Measurements from ENCODE around the gene PPP1R12B.
"Not testable (repeated sequence)": the region's sequence is repeated elsewhere in the genome, so short reads cannot be mapped to it uniquely, and the experiment has no call there.

The PPP1R12B gene

DNA sequence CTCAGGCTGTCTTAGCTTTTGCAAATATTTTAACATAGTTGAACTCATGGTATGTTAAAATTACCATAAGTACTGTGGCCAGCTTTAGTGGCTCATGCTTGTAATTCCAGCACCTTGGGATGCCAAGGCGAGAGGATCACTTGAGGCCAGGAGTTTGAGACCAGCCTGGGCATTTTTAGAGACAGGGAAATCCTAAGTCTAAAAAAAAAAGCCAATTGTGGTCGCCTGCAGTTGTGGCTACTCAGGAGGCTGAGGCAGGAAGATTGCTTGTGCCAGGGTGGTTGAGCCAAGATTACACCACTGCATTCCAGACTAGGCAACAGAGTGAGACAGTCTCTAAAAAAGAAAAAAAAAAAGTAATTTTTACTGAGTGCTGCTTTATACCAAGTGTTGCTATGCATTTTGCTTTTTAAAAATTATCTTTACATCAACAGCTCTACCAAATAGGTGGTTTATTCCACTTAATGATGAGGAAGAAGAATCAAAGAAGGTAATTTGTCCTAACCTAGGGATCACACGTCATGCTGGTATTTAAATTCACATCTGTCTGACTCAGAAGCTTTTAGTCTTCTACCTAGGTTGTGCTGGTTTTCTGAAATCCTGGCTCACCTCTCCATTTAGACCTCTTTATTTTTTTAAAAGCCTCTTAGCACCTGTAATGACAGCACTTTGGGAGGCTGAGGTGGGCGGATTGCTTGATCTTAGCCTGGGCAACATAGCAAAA lies 16.8 kb downstream of the PPP1R12B start:
- H3K9ac ChIP-seq: no peak overlapping the region
- H3K36me3 ChIP-seq (ENCODE audit: control insufficient read depth, insufficient read depth, low read length): no peaks in the 10 kb centered on the region
- H3K27ac ChIP-seq: no peak overlapping the region

GRCh38 chr1:202367271-202367670 lies 18.8 kb downstream of the PPP1R12B start:
- H3K4me2 ChIP-seq (ENCODE audit: low read length): no peak overlapping the region

More for the DNA sequence above, 16.8 kb downstream of the PPP1R12B start:
- Histone ChIP-seq H3K79me2 (peaks cover 2% of the 10 kb centered on the region), H3K4me1 (no peaks in the 10 kb centered on the region), H3K4me2 (ENCODE audit: low read length) (no peak overlapping the region), H3K27me3 (ENCODE audit: control insufficient read depth, insufficient read depth, low read length) (no peaks in the 10 kb centered on the region), H2AFZ (no peak overlapping the region), H3K4me3 (ENCODE audit: low read depth, low read length) (no peak overlapping the region), H3K9me3 (ENCODE audit: control insufficient read depth, low read length) (no peaks in the 10 kb centered on the region)
- TF ChIP-seq CTCF (IDR thresholded peaks at IDR 0.05): no peak

DNA sequence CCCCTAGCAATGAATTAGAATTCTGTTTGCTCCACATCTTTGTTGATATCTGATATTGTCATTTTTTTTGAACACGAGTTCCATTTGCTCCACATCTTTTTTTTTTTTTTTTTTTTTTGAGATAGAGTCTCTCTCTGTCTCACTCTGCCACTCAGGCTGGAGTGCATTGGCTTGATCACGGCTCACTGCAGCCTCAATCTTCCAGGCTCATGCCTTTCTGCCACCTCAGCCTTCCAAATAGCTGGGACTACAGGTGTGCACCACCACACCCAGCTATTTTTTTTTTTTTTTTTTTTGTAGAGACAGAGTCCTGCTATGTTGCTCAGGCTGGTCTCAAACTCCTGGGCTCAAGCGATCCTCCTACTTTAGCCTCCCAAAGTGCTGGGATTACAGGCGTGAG lies 22.4 kb downstream of the PPP1R12B start:
- H3K36me3 ChIP-seq (ENCODE audit: control insufficient read depth, insufficient read depth, low read length); H2AFZ ChIP-seq; H3K4me2 ChIP-seq (ENCODE audit: low read length); H3K79me2 ChIP-seq; H3K9ac ChIP-seq; H3K4me1 ChIP-seq; H3K27ac ChIP-seq; H3K9me3 ChIP-seq (ENCODE audit: control insufficient read depth, low read length); H3K4me3 ChIP-seq (ENCODE audit: low read depth, low read length); H3K27me3 ChIP-seq (ENCODE audit: control insufficient read depth, insufficient read depth, low read length): not testable (repeated sequence)

More at GRCh38 chr1:202367271-202367670, 18.8 kb downstream of the PPP1R12B start:
- Histone ChIP-seq H3K4me3 (ENCODE audit: low read depth, low read length) (no peak overlapping the region), H3K36me3 (ENCODE audit: control insufficient read depth, insufficient read depth, low read length) (no peaks in the 10 kb centered on the region), H3K27me3 (ENCODE audit: control insufficient read depth, insufficient read depth, low read length) (no peaks in the 10 kb centered on the region), H3K79me2 (peaks cover 2% of the 10 kb centered on the region), H3K27ac (no peak overlapping the region), H3K4me1 (no peaks in the 10 kb centered on the region), H3K9me3 (ENCODE audit: control insufficient read depth, low read length) (no peaks in the 10 kb centered on the region), H3K9ac (no peak overlapping the region), H2AFZ (no peak overlapping the region)
- no peak for TF ChIP-seq CTCF (IDR thresholded peaks at IDR 0.05)

- Histone ChIP-seq H3K4me3 (ENCODE audit: low read depth, low read length) (no peak overlapping the region), H3K27ac (no peak overlapping the region), H3K36me3 (ENCODE audit: control insufficient read depth, insufficient read depth, low read length) (no peaks in the 10 kb centered on the region), H2AFZ (no peak overlapping the region), H3K9me3 (ENCODE audit: control insufficient read depth, low read length) (no peaks in the 10 kb centered on the region), H3K9ac (no peak overlapping the region), H3K79me2 (peaks cover 2% of the 10 kb centered on the region), H3K4me1 (no peaks in the 10 kb centered on the region), H3K27me3 (ENCODE audit: control insufficient read depth, insufficient read depth, low read length) (no peaks in the 10 kb centered on the region), H3K4me2 (ENCODE audit: low read length) (no peak overlapping the region)
- no peak for TF ChIP-seq CTCF (IDR thresholded peaks at IDR 0.05)
Observed at GRCh38 chr1:202374099-202374498, 25.6 kb downstream of the PPP1R12B start.

GRCh38 chr1:202375175-202375574 lies 26.7 kb downstream of the PPP1R12B start:
- not testable (repeated sequence) for H3K4me2 ChIP-seq (ENCODE audit: low read length); H3K4me3 ChIP-seq (ENCODE audit: low read depth, low read length); H3K9ac ChIP-seq; H3K27me3 ChIP-seq (ENCODE audit: control insufficient read depth, insufficient read depth, low read length); H3K4me1 ChIP-seq; H2AFZ ChIP-seq; H3K36me3 ChIP-seq (ENCODE audit: control insufficient read depth, insufficient read depth, low read length); H3K27ac ChIP-seq; H3K79me2 ChIP-seq; H3K9me3 ChIP-seq (ENCODE audit: control insufficient read depth, low read length)

DNA sequence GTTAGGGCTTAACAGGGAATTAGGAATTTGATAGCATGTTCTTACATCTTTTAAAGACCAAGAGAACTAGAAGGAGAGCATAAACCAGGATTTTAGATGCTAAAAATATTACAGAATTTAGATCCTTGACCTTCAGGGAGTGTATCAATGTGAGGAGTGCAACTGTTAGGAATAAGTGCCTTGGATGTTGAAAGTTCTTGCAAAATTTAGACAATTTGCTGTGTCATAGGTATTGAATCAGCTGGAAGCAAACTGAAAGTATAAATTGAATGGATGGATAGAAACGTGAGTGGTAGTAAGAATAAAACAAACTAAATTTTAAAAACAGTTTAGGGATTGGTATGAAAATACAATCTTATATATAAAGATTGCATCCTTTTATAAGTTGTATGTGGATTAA lies 27.7 kb downstream of the PPP1R12B start:
- Histone ChIP-seq H3K9me3 (ENCODE audit: control insufficient read depth, low read length) (no peaks in the 10 kb centered on the region), H2AFZ (no peak overlapping the region), H3K4me3 (ENCODE audit: low read depth, low read length) (no peak overlapping the region), H3K9ac (no peak overlapping the region), H3K27me3 (ENCODE audit: control insufficient read depth, insufficient read depth, low read length) (no peaks in the 10 kb centered on the region), H3K4me2 (ENCODE audit: low read length) (no peak overlapping the region), H3K79me2 (peaks cover 3% of the 10 kb centered on the region), H3K36me3 (ENCODE audit: control insufficient read depth, insufficient read depth, low read length) (no peaks in the 10 kb centered on the region), H3K4me1 (no peaks in the 10 kb centered on the region), H3K27ac (no peak overlapping the region)
- no peak for TF ChIP-seq CTCF (IDR thresholded peaks at IDR 0.05)

GRCh38 chr1:202379884-202380529 lies 31.5 kb downstream of the PPP1R12B start:
- not testable (repeated sequence) for H3K9me3 ChIP-seq (ENCODE audit: control insufficient read depth, low read length); H3K27ac ChIP-seq; H3K4me1 ChIP-seq; H3K4me3 ChIP-seq (ENCODE audit: low read depth, low read length); H2AFZ ChIP-seq; H3K27me3 ChIP-seq (ENCODE audit: control insufficient read depth, insufficient read depth, low read length); H3K9ac ChIP-seq; H3K36me3 ChIP-seq (ENCODE audit: control insufficient read depth, insufficient read depth, low read length); H3K79me2 ChIP-seq
- H3K4me2 ChIP-seq (ENCODE audit: low read length): peak overlapping the region; percentile 37

Data from parathyroid adenoma (tissue), 2 donors.